DND-41 (cell line): ENCODE measurements around the gene IFT122.

ENCODE experiments used
- EZH2 ChIP-seq: IDR thresholded peaks from 3 replicates; pipeline ENCODE4 v1.6.1; 2012; ENCODE audit warnings: borderline replicate concordance, low read depth, mild to moderate bottlenecking, moderate library complexity, low read length, inconsistent platforms; ENCODE audit not compliant: severe bottlenecking
- TF ChIP-seq, protein P1 (sequence below): IDR thresholded peaks from 2 replicates; pipeline ENCODE4 v1.5.1; 2012; ENCODE audit warnings: borderline replicate concordance, low read length, moderate library complexity, mild to moderate bottlenecking; ENCODE audit not compliant: poor library complexity, severe bottlenecking; ENCODE audit errors: extremely low read depth

DNA sequence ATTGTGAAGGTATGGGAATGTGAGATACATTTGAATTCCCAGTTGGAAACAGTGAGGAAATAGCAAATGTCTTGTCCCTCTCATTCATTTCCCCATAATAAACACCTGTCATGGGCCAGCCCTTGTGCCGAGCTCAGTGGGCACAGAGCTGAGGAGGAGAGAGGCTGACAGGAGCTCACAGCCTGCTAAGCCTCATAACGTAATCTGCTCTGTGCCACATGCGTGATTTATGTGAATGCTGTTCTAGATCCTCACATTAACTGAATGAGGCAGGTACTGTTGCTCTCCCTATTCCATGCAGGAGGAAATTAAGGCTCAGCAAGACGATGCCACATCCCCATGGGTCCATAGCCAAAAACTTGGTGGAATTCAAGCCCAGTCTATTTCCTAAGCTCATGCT lies 53.2 kb downstream of the IFT122 start:
- TF ChIP-seq, protein P1, sequence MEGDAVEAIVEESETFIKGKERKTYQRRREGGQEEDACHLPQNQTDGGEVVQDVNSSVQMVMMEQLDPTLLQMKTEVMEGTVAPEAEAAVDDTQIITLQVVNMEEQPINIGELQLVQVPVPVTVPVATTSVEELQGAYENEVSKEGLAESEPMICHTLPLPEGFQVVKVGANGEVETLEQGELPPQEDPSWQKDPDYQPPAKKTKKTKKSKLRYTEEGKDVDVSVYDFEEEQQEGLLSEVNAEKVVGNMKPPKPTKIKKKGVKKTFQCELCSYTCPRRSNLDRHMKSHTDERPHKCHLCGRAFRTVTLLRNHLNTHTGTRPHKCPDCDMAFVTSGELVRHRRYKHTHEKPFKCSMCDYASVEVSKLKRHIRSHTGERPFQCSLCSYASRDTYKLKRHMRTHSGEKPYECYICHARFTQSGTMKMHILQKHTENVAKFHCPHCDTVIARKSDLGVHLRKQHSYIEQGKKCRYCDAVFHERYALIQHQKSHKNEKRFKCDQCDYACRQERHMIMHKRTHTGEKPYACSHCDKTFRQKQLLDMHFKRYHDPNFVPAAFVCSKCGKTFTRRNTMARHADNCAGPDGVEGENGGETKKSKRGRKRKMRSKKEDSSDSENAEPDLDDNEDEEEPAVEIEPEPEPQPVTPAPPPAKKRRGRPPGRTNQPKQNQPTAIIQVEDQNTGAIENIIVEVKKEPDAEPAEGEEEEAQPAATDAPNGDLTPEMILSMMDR = no peak
- no peak for TF ChIP-seq EZH2
